Measurements from ENCODE around the gene GALNS.
"Not testable (repeated sequence)": the region's sequence is repeated elsewhere in the genome, so short reads cannot be mapped to it uniquely, and the experiment has no call there.

The GALNS gene

DNA sequence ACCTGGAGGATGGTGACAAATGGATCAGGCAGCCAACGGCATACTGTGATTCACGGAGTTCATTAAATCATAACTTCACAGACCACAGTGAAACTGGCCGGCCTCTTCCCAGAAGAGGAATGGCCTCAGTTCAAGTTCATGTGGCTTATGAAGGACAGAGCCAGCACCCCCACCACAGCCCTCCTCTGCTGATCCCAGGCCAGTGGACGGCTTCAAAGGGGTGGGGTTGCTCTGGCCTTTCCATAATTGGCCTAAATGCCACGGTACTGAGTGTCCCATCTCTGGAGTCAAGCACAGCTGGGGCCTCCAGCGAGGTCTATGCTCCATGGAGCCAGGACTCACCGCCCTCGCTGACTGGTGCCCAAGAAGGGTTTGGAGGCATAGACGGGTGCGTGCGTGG, 21.4 kb downstream of the GALNS start:
- no peak overlapping the region for H3K4me3 ChIP-seq (ENCODE audit: low read length)
- TF ChIP-seq ZNF274 (IDR thresholded peaks at IDR 0.05; ENCODE audit: low read depth, low read length) = no peak

- H3K4me3 ChIP-seq (ENCODE audit: low read length) = no peak overlapping the region
- no peak for TF ChIP-seq ZNF274 (IDR thresholded peaks at IDR 0.05; ENCODE audit: low read depth, low read length)
These were observed 22.1 kb downstream of the GALNS start for GRCh38 chr16:88834670-88835069.

DNA sequence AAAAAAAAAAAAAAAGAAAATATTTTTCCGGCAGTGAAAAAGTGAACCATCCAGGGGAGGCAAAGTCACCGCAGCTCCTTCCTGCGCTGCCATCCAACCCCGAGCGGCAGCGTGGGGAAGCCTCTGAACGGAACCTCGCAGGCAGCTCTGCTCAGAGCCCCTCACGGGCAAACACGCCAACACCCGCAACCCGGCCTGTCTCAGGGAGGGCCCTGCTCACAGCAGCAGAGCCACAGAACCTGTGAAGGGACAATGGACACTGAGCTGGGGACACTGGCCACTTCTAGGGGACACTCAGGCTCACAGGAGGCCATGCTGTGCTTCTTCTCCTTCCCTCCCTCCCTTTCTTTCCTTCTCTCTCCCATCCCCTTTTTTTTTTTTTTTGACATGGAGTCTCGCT, 23.7 kb downstream of the GALNS start:
- no peak for TF ChIP-seq ZNF274 (IDR thresholded peaks at IDR 0.05; ENCODE audit: low read depth, low read length)
- no peak overlapping the region for H3K4me3 ChIP-seq (ENCODE audit: low read length)

DNA sequence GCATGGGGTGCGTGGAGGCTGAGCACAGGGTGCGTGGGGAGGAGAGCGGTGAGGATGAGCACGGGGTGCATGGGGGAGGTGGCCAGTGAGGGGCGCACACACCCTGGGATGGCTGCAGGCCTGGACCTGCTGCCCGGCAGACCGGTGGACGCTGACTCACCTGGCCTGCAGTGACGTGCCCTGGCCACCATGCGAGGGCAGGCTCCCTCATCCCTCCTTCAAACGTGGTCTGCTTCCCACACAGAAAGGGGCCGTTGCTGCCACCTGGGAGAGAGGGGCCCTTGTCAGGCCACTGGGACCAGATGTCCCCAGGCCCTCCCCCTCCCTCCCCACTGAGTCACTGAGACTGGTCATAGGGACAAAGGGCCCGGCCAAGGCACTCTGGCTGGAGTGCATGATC, 24.9 kb downstream of the GALNS start:
- no peak overlapping the region for H3K4me3 ChIP-seq (ENCODE audit: low read length)
- no peak for TF ChIP-seq ZNF274 (IDR thresholded peaks at IDR 0.05; ENCODE audit: low read depth, low read length)

- no peak for TF ChIP-seq ZNF274 (IDR thresholded peaks at IDR 0.05; ENCODE audit: low read depth, low read length)
These were observed 26.0 kb downstream of the GALNS start for GRCh38 chr16:88830783-88831182.

DNA sequence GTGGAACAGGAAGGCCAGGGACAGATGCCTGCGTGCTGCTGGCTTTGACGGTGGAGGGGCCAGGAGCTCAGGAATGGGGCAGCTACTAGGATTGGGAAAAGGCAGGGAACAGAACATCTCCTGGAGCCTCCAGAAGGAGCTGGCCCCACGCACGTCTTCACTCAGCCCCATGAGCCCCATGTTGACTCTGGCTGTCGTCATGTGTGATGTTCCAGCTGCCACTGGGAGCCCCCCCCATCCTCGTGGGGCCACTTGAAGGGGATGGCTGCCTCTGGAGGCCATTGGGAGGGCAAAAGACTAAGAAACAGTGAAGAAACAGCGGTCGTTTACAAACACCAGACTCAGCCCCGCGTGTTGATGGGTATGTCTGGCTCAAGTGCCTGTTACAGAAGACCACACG, 26.5 kb downstream of the GALNS start:
- H3K4me3 ChIP-seq (ENCODE audit: low read length) = no peak overlapping the region
- TF ChIP-seq ZNF274 (IDR thresholded peaks at IDR 0.05; ENCODE audit: low read depth, low read length) = no peak

More at GRCh38 chr16:88830783-88831182, 26.0 kb downstream of the GALNS start:
- H3K4me3 ChIP-seq (ENCODE audit: low read length) = no peak overlapping the region

- no peak overlapping the region for H3K4me3 ChIP-seq (ENCODE audit: low read length)
- TF ChIP-seq ZNF274 (IDR thresholded peaks at IDR 0.05; ENCODE audit: low read depth, low read length) = no peak
These were observed 28.0 kb downstream of the GALNS start for GRCh38 chr16:88828711-88829110.

GRCh38 chr16:88827727-88828126, 29.0 kb downstream of the GALNS start:
- H3K4me3 ChIP-seq (ENCODE audit: low read length) = no peak overlapping the region
- TF ChIP-seq ZNF274 (IDR thresholded peaks at IDR 0.05; ENCODE audit: low read depth, low read length) = no peak

DNA sequence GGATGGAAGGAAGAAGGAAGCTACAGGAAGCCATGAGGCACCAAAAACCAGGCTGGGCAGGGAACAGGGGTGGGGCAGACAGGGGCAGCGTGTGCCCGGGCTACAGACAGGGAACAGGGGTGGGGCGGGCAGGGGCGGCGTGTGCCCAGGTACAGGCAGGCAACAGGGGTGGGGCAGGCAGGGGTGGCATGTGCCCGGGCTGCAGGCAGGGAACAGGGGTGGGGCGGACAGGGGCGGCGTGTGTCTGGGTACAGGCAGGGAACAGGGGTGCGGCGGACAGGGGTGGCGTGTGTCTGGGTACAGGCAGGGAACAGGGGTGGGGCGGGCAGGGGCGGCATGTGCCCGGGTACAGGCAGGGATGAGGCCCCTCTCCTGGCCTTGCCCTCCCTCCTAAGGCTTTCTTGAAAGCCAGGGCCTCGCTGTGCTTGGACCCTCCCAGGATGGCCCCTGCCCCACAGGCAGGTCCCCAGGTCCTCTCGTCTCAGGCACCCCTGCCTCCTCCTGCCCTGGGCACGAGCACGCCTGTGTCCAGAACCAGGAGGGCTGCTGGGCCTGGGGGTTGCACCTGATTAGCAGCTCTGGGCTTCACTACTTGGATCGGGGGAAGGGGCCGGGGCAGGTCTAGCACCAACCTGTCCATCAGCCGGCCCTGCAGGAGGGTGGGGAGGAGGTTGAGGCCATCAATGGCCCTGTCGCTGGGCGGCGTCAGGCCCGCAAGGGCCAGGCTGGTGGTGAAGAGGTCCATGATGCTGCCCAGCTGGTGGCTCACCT, 30.5 kb downstream of the GALNS start:
- no peak overlapping the region for H3K4me3 ChIP-seq (ENCODE audit: low read length)
- no peak for TF ChIP-seq ZNF274 (IDR thresholded peaks at IDR 0.05; ENCODE audit: low read depth, low read length)

GRCh38 chr16:88825146-88825545, 31.6 kb downstream of the GALNS start:
- H3K4me3 ChIP-seq (ENCODE audit: low read length) = no peak overlapping the region
- no peak for TF ChIP-seq ZNF274 (IDR thresholded peaks at IDR 0.05; ENCODE audit: low read depth, low read length)

- TF ChIP-seq ZNF274 (IDR thresholded peaks at IDR 0.05; ENCODE audit: low read depth, low read length) = no peak
- H3K4me3 ChIP-seq (ENCODE audit: low read length) = no peak overlapping the region
These were observed 32.3 kb downstream of the GALNS start for GRCh38 chr16:88824256-88825077.

DNA sequence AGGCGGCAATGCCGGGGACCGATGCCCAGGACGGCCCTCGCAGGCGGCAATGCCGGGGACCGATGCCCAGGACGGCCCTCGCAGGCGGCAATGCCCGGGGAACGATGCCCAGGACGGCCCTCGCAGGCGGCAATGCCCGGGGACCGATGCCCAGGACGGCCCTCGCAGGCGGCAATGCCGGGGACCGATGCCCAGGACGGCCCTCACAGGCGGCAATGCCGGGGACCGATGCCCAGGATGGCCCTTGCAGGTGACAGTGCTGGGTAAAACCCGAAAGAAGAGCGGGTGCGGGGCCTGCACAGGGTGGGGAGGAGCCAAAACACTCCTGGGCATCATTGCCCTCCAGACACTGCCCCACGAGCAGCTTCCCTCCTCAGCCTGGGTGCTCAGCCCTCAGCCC, 33.1 kb downstream of the GALNS start:
- H3K4me3 ChIP-seq (ENCODE audit: low read length) = not testable (repeated sequence)

GRCh38 chr16:88822281-88823040, 34.3 kb downstream of the GALNS start:
- H3K4me3 ChIP-seq (ENCODE audit: low read length) = no peak overlapping the region
- no peak for TF ChIP-seq ZNF274 (IDR thresholded peaks at IDR 0.05; ENCODE audit: low read depth, low read length)

- TF ChIP-seq ZNF274 (IDR thresholded peaks at IDR 0.05; ENCODE audit: low read depth, low read length) = no peak
- no peak overlapping the region for H3K4me3 ChIP-seq (ENCODE audit: low read length)
These were observed 35.4 kb downstream of the GALNS start for GRCh38 chr16:88821168-88821850.

Data from GM08714 (cell line).